Measurements from ENCODE around the gene AVL9.

- TF ChIP-seq CTCF (IDR thresholded peaks at IDR 0.05): no peak
- no peak for TF ChIP-seq EZH2 (IDR thresholded peaks at IDR 0.05; ENCODE audit: borderline replicate concordance, insufficient read depth, low read depth, low read length, poor library complexity, severe bottlenecking)
Measured at GRCh38 chr7:32588657-32589056, 93.4 kb downstream of the AVL9 start.
